Subcutaneous abdominal adipose tissue (tissue), 5 donors: ENCODE results near the gene DGUOK.

ENCODE experiments used
- H3K27ac ChIP-seq: one replicate; pipeline ENCODE4 v1.7.0; 2013; ENCODE audit warnings: low read depth, mild to moderate bottlenecking, inconsistent platforms, low read length, moderate library complexity
- H3K27me3 ChIP-seq, 5 donors: one replicate each; pipeline ENCODE4 v1.7.0; 2013; ENCODE audit warnings: low read length in 5 of 5, inconsistent platforms in 1 of 5; ENCODE audit not compliant: control insufficient read depth in 5 of 5, insufficient read depth in 4 of 5
- H3K36me3 ChIP-seq, 5 donors: one replicate each; pipeline ENCODE4 v1.7.0; 2013; ENCODE audit warnings: low read length in 5 of 5; ENCODE audit not compliant: control insufficient read depth in 5 of 5, insufficient read depth in 5 of 5
- H3K4me1 ChIP-seq, 5 donors: one replicate each; pipeline ENCODE4 v1.7.0; 2013; ENCODE audit warnings: low read length in 5 of 5, mild to moderate bottlenecking in 3 of 5, moderate library complexity in 1 of 5; ENCODE audit not compliant: control insufficient read depth in 5 of 5, insufficient read depth in 5 of 5
- H3K4me3 ChIP-seq, 5 donors: one replicate each; pipeline ENCODE4 v1.7.0; 2013; ENCODE audit warnings: low read length in 5 of 5, low read depth in 1 of 5
- H3K9ac ChIP-seq, 5 donors: one replicate each; pipeline ENCODE4 v1.7.0; 2013; ENCODE audit warnings: low read length in 5 of 5, mild to moderate bottlenecking in 4 of 5, moderate library complexity in 3 of 5
- H3K9me3 ChIP-seq, 5 donors: one replicate each; pipeline ENCODE4 v1.7.0; 2013; ENCODE audit warnings: low read length in 5 of 5; ENCODE audit not compliant: control insufficient read depth in 5 of 5
- donor health status: healthy.
- donor health status: healthy.
- donor health status: healthy.
- donor health status: healthy.
- donor health status: healthy.

The DGUOK gene

DNA sequence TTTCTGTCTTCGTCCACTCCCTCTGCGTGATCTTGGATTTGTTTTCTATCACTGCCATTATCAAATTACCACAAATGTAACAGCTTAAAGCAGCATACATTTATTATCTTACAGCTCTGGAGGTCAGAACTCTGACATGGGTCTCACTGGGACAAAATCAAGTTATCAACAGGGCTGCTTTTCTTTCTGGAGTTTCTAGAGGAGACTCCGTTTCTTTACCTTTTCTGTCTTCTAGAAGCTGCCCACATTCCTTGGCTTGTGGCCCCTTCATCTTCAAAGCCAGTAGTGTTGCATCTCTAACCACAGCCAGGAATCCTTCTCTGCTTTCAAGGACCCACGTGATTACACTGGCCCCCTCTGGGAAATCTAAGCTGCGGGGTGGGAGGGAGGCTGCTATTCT lies 36.1 kb downstream of the DGUOK start:
- H3K27me3 ChIP-seq = no peaks in the 10 kb centered on the region
- H3K27ac ChIP-seq = no peak overlapping the region
- H3K36me3 ChIP-seq = peaks cover 10 to 22% (median 21%) of the 10 kb centered on the region in 5 donors
- peaks cover 0 to 8% (median 0%) of the 10 kb centered on the region in 5 donors for H3K9me3 ChIP-seq
- H3K4me3 ChIP-seq = no peak overlapping the region
- no peaks in the 10 kb centered on the region for H3K4me1 ChIP-seq
- no peak overlapping the region for H3K9ac ChIP-seq

DNA sequence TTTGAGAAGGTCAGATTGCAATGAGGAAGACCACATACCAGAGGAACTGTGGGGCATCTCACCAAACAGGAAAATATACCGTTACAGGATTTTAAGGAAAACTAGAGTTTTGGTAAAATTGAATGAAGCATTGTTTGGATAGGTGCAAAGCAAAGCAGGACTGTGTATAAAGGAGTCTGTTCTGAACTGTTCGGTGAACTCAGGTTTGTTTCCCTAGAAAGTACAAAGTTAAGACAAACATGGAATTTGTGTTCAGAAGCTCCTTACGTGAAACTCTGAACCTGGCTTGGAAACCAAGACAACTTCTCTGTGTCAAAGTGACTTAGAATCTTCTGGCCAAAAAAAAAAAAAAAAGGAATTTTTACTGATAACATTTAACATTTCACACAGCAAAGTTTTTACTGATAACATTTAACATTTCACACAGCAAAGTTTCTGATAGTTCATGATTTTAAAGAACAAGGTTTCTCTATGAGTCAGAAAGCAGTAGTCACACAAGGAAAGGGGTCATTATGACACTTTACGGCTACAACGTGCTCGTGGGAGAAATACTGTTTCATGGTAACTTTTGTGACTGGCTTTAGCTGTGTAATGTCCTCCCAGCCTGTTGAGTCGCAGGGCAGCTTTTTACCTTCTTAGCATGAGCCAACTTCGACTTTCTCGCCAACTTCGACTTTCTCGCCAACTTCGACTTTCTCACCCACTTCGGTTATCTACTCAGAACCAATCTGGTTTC lies 36.9 kb downstream of the DGUOK start:
- Histone ChIP-seq H3K36me3 (peaks cover 3 to 15% (median 13%) of the 10 kb centered on the region in 5 donors), H3K4me3 (no peak overlapping the region), H3K27me3 (no peaks in the 10 kb centered on the region), H3K9ac (no peak overlapping the region), H3K4me1 (no peaks in the 10 kb centered on the region), H3K27ac (no peak overlapping the region), H3K9me3 (peaks cover 0 to 8% (median 0%) of the 10 kb centered on the region in 5 donors)

GRCh38 chr2:73964223-73964622 lies 37.5 kb downstream of the DGUOK start:
- Histone ChIP-seq H3K27me3 (no peaks in the 10 kb centered on the region), H3K9me3 (peaks cover 0 to 8% (median 0%) of the 10 kb centered on the region in 5 donors), H3K27ac (no peak overlapping the region), H3K4me1 (no peaks in the 10 kb centered on the region), H3K9ac (no peak overlapping the region), H3K36me3 (peaks cover 2 to 8% (median 7%) of the 10 kb centered on the region in 5 donors), H3K4me3 (no peak overlapping the region)

DNA sequence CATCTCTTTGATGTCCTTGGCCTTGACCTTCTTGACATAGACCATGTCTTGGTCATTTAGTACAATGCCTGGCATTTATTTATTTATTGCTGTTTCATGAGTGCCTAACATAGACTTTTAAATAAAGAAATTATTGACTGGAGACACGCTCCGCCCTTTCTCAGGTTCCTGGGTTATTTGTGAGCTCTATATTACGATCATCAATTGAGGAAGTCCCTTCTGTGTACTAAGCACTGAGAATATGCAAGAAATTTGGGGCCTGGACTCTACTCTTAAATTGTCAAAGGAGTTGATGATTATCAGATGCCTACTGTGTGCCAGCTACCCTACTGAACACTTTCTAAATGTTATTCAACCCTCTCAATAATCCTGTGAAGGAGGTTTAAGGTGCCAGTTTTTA lies 38.4 kb downstream of the DGUOK start:
- Histone ChIP-seq H3K27ac (no peak overlapping the region), H3K36me3 (no peaks in the 10 kb centered on the region), H3K4me1 (peaks cover 0 to 7% (median 3%) of the 10 kb centered on the region in 5 donors), H3K27me3 (no peaks in the 10 kb centered on the region), H3K9me3 (peaks cover 0 to 8% (median 0%) of the 10 kb centered on the region in 5 donors), H3K9ac (no peak overlapping the region), H3K4me3 (no peak overlapping the region)

GRCh38 chr2:73968357-73968937 lies 41.8 kb downstream of the DGUOK start:
- H3K27me3 ChIP-seq = no peaks in the 10 kb centered on the region
- no peaks in the 10 kb centered on the region for H3K36me3 ChIP-seq
- peaks cover 11 to 34% (median 27%) of the 10 kb centered on the region in 5 donors for H3K4me1 ChIP-seq
- no peak overlapping the region for H3K27ac ChIP-seq
- no peak overlapping the region for H3K4me3 ChIP-seq
- no peaks in the 10 kb centered on the region for H3K9me3 ChIP-seq
- no peak overlapping the region for H3K9ac ChIP-seq

- H3K9me3 ChIP-seq = no peaks in the 10 kb centered on the region
- H3K27ac ChIP-seq = no peak overlapping the region
- H3K9ac ChIP-seq = no peak overlapping the region
- H3K4me3 ChIP-seq = no peak overlapping the region
- no peaks in the 10 kb centered on the region for H3K36me3 ChIP-seq
- no peaks in the 10 kb centered on the region for H3K27me3 ChIP-seq
- H3K4me1 ChIP-seq = peaks cover 11 to 34% (median 27%) of the 10 kb centered on the region in 5 donors
These were observed 42.7 kb downstream of the DGUOK start for GRCh38 chr2:73969356-73969755.

DNA sequence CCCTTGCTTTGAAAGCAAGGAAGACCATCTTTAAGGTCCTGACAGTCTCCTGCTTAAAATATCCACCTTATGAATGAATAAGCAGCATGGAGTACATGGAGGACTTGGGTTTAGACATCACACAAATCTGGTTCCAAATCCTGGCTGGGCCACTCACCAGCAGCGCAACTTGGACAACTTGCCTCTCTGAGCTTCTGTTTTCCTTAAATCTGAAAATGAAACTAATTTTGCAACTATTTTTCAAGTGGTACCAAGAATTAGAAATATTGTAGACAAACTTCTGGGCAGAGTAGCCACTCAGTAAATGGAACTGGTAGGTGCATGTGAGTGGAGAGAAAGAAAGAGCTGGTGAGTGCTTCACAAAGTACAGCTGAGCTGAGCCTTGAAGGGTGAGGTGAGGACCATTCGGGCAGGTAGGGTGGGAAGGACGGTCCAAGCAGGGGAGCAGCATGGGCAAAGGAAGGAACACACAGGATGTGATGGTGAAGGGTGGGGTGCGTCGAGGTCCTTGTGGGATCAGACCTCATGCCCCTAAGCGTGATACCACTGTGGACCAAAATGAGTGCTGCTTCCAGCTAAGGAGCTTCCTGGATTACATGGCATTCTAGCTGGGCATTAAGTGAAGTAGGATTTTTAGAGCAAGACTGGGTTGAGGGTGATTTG lies 43.6 kb downstream of the DGUOK start:
- peaks cover 11 to 34% (median 27%) of the 10 kb centered on the region in 5 donors for H3K4me1 ChIP-seq
- H3K4me3 ChIP-seq = peak overlapping the region in 3 of 5 donors; percentile 27 to 32 (median 28)
- peak overlapping the region in 1 of 5 donors; percentile 14 for H3K9ac ChIP-seq
- no peaks in the 10 kb centered on the region for H3K36me3 ChIP-seq
- H3K27ac ChIP-seq = peak overlapping the region; percentile 50
- no peaks in the 10 kb centered on the region for H3K9me3 ChIP-seq
- no peaks in the 10 kb centered on the region for H3K27me3 ChIP-seq

GRCh38 chr2:73970850-73971471 lies 44.3 kb downstream of the DGUOK start:
- Histone ChIP-seq H3K36me3 (no peaks in the 10 kb centered on the region), H3K27ac (peak overlapping the region; percentile 50), H3K4me3 (peak overlapping the region in 3 of 5 donors; percentile 27 to 32 (median 28)), H3K27me3 (no peaks in the 10 kb centered on the region), H3K4me1 (peaks cover 11 to 40% (median 32%) of the 10 kb centered on the region in 5 donors), H3K9ac (no peak overlapping the region), H3K9me3 (no peaks in the 10 kb centered on the region)

- no peak overlapping the region for H3K4me3 ChIP-seq
- H3K27ac ChIP-seq = no peak overlapping the region
- H3K9me3 ChIP-seq = no peaks in the 10 kb centered on the region
- no peak overlapping the region for H3K9ac ChIP-seq
- peaks cover 11 to 40% (median 32%) of the 10 kb centered on the region in 5 donors for H3K4me1 ChIP-seq
- no peaks in the 10 kb centered on the region for H3K27me3 ChIP-seq
- no peaks in the 10 kb centered on the region for H3K36me3 ChIP-seq
These were observed 45.0 kb downstream of the DGUOK start for GRCh38 chr2:73971722-73972121.
